H7 (cell line): ENCODE measurements around the gene PLEKHD1. TPM values are rescaled to one million over a fixed set of nuclear protein-coding genes. Genes with fewer than 3 reads are reported as not detected.

Source experiments
- DNase-seq: peaks from one replicate; pipeline ENCODE4 v3.0.0; 2012
- H3K27me3 ChIP-seq: 2 replicates; pipeline ENCODE4 v1.6.0; 2011; ENCODE audit warnings: mild to moderate bottlenecking, low read length; ENCODE audit not compliant: control insufficient read depth, insufficient read depth
- H3K36me3 ChIP-seq: replicated peaks from 2 replicates; pipeline ENCODE4 v1.5.1; 2011; ENCODE audit warnings: low read length; ENCODE audit not compliant: control insufficient read depth, insufficient read depth
- H3K4me3 ChIP-seq: 2 replicates; pipeline ENCODE4 v1.5.1; 2011; ENCODE audit warnings: low read depth, mild to moderate bottlenecking, control low read depth, low read length, moderate library complexity; ENCODE audit not compliant: insufficient read depth
- total RNA-seq: library from RNA; depleted of rRNA; stranded (reverse); fragments of >200 nt; shearing (Covaris generic); gene quantifications from 2 replicates; pipeline ENCODE4 v1.2.3, GENCODE V29; 2014; rRNA removed

Gene PLEKHD1
- 0.10 and 0.37 TPM in 2 replicates for total RNA-seq

DNA sequence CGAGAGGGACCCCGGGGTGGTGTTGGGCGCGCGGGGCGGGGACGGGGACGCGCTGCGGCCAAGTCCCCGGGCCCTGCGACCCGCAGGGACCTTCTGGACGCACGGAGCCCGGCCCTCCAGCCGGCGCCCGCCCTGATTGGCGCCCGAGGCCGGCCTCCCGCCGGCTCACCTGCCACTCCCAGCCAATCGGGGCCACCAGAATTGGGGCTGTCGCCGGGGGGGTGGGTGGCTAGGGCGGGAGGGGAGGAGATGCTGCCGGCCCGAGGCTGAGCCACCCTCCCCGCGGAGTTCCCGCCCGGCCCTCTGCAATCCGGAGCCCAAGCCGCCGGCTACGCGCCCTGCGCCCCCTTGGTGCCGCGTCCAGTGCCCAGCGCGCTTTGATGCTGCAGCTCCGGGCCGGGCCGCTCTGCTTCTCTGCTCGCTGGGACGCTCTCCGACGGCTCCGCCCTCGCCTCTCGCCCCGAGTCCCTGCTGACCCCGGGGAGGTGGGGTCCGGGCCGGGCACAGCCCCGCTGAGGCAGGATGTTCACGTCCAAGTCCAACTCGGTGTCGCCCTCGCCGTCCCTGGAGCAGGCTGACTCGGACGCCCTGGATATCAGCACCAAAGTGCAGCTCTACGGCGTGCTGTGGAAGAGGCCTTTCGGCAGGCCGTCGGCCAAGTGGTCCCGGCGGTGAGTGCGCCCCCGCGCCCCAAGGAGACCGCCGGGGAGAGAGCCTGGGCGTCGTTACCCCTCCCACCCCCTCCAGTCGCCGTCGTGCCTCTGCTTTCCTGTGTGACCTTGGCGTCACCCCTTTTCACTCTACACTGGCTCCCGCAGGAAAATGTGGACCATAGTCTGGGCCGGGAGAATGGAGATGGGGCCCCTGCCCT lies at the start of gene PLEKHD1:
TSS of gene PLEKHD1 (plus strand) at position 285 of the 871 bp plus-strand sequence. CDS start at position 523, 238 bp downstream.
- peak; percentile 99 for DNase-seq
- H3K27me3 ChIP-seq = peaks cover 51% of the 10 kb centered on the region
- no peaks in the 10 kb centered on the region for H3K36me3 ChIP-seq
- peak within 1 kb of the TSS; percentile 60 for H3K4me3 ChIP-seq

DNA sequence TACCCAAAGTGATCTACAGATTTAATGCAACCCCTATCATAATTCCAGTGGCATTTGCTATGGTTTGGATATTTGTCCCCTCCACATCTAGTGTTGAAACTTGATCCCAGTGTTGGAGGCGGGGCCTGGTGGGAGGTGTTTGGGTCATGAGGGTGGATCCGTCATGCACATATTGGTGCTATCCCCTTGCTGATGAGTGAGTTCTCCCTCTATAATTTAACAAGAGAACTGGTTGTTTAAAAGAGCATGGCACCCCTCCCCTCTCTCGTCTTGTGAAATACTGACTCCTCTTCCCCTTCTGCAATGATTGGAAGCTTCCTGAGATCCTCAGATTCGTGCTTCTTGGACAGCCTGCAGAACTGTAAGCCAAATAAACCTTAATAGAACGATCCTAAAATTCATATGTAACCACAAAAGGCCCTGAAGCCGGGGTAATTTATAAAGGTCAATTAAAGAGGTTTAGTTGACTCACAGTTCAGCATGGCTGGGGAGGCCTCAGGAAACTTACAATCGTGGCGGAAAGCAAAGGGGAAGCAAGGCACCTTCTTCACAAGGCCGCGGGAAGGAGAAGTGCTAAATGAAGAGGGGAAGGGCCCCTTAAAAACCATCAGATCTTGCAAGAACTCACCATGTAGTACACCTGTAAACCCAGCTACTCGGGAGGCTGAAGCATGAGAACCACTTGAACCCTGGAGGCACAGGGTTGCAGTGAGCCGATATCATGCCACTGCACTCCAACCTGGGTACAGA lies 44.8 kb upstream of the PLEKHD1 start:
- H3K36me3 ChIP-seq = no peaks in the 10 kb centered on the region
- H3K4me3 ChIP-seq = no peak overlapping the region
- H3K27me3 ChIP-seq = no peaks in the 10 kb centered on the region
- DNase-seq = peak; percentile 32

DNA sequence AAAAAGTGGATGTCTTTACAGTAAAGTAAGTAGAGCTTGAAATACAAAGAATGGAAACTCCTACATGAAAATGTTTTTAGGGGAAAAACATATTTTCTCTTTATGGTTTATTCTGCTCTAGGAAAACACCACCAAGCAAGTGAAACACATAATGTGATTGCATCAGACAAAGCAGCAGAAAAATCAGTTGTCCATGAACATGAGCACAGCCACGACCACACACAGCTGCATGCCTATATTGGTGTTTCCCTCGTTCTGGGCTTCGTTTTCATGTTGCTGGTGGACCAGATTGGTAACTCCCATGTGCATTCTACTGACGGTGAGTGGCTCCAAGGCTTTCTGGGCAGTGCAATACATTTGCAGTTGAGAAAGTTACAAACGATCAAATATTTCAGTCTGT lies 42.6 kb upstream of the PLEKHD1 start:
- DNase-seq = no peak
- Histone ChIP-seq H3K4me3 (no peak overlapping the region), H3K36me3 (no peaks in the 10 kb centered on the region), H3K27me3 (no peaks in the 10 kb centered on the region)

DNA sequence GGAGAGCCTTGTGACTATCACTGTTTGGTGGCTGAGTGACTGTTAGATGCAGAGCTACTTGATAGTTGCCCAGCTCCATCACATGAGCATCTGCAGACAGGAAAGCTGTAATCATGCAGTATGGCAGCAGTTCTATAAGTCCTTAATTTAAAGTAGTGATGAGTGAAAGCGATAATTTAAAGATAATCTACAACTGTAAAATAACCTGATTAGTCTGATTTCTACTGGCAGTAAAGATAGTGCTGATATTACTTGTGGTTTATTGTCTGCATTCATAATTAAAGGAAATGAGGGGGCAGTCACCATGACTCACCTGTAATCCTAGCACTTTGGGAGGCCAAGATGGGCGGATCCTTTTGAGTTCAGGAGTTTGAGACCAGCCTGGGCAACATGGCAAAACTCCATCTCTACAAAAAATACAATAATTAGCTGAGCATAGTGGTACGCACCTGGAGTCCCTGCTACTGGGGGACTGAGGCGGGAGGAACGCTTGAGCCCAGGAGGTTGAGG lies 41.2 kb upstream of the PLEKHD1 start:
- Histone ChIP-seq H3K4me3 (no peak overlapping the region), H3K27me3 (no peaks in the 10 kb centered on the region), H3K36me3 (no peaks in the 10 kb centered on the region)
- no peak for DNase-seq

DNA sequence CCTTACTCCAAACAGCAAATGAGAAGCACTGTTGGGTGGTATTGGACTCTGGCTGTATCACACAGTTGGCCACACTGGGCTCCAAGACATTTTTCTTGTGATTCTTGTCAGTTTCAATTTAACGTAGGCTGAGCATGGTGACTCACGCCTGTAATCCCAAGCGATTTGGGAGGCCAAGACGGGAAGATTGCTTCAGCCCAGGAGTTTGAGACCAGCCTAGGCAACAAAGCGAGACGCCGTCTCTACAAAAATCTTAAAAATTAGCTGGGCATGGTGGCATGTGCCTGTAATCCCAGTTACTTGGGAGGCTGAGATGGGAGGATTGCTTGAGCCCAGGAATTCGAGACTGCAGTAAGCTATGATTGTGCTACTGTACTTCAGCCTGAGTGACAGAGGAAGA lies 35.3 kb upstream of the PLEKHD1 start:
- H3K27me3 ChIP-seq = no peaks in the 10 kb centered on the region
- no peak for DNase-seq
- H3K4me3 ChIP-seq = no peak overlapping the region
- no peaks in the 10 kb centered on the region; the same call in 1 of the 2 replicates for H3K36me3 ChIP-seq

DNA sequence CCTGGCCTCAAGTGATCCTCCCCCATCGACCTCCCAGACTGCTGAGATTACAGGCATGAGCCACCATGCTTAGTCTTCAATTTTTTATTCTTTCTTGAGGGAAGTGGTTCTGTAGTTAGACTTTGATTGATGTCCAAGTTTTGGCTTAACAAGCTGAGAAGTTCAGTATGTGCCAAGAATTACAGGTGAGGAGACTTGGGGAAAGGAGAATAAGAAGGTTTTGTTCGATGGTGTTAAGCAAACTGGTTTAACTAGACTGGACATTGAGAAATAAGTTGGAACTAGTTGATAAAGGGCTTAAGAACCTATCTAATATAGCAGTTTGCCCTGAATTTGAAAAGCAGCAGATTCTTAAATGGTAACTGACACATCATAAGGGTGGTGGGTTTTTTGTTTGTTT lies 32.6 kb upstream of the PLEKHD1 start:
- peaks cover 7% of the 10 kb centered on the region; the same call in 1 of the 2 replicates for H3K36me3 ChIP-seq
- no peak overlapping the region for H3K4me3 ChIP-seq
- H3K27me3 ChIP-seq = no peaks in the 10 kb centered on the region
- DNase-seq = no peak

DNA sequence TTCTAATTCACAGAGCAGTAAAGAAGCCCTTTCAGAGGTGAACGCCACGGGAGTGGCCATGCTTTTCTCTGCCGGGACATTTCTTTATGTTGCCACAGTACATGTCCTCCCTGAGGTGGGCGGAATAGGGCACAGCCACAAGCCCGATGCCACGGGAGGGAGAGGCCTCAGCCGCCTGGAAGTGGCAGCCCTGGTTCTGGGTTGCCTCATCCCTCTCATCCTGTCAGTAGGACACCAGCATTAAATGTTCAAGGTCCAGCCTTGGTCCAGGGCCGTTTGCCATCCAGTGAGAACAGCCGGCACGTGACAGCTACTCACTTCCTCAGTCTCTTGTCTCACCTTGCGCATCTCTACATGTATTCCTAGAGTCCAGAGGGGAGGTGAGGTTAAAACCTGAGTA lies 26.2 kb upstream of the PLEKHD1 start:
- Histone ChIP-seq H3K4me3 (no peak overlapping the region), H3K27me3 (no peaks in the 10 kb centered on the region), H3K36me3 (peaks cover 7% of the 10 kb centered on the region; the same call in 1 of the 2 replicates)
- no peak for DNase-seq

DNA sequence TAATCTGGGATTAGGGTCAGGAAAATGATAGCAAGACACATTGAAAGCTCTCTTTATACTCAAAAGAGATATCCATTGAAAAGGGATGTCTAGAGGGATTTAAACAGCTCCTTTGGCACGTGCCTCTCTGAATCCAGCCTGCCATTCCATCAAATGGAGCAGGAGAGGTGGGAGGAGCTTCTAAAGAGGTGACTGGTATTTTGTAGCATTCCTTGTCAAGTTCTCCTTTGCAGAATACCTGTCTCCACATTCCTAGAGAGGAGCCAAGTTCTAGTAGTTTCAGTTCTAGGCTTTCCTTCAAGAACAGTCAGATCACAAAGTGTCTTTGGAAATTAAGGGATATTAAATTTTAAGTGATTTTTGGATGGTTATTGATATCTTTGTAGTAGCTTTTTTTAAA lies 25.4 kb upstream of the PLEKHD1 start:
- H3K36me3 ChIP-seq = peaks cover 7% of the 10 kb centered on the region; the same call in 1 of the 2 replicates
- no peak overlapping the region for H3K4me3 ChIP-seq
- H3K27me3 ChIP-seq = no peaks in the 10 kb centered on the region
- DNase-seq = peak; percentile 35

DNA sequence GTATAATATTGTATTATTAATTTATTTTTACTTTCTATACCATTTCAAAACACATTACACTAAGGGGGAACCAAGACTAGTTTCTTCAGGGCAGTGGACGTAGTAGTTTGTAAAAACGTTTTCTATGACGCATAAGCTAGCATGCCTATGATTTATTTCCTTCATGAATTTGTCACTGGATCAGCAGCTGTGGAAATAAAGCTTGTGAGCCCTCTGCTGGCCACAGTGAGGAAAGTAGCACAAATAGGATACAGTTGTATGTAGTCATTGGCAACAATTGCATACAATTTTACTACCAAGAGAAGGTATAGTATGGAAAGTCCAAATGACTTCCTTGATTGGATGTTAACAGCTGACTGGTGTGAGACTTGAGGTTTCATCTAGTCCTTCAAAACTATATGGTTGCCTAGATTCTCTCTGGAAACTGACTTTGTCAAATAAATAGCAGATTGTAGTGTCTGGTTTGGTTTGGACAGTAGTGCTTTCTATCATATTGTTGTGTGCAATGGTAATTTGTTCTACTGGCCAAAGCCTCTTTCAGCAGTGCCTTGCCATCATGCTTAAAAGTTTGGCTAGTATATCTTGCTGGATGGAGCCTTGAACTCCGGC lies 24.3 kb upstream of the PLEKHD1 start:
- H3K4me3 ChIP-seq = no peak overlapping the region
- peak; percentile 65 for DNase-seq
- no peaks in the 10 kb centered on the region for H3K27me3 ChIP-seq
- H3K36me3 ChIP-seq = peaks cover 7% of the 10 kb centered on the region; the same call in 1 of the 2 replicates

DNA sequence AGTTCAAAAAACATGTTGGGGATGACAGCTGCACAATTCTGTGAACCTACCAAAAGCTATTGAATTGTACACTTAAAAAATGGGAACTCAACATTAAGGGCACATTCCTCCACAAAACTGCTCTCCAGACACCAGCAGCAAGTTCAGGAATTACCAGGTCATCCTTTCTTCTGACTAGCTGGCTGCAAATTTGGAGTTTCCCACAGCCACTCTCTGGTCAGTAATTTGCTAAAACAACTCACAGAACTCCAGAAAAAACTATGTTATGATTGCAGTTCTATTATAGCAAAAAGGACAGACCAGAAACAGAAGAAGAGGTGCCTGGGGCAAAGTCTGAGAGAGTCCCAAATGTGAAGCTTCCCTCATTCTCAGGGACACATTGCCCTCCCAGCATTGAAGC lies 20.1 kb upstream of the PLEKHD1 start:
- no peak overlapping the region for H3K4me3 ChIP-seq
- no peak for DNase-seq
- H3K36me3 ChIP-seq = no peaks in the 10 kb centered on the region
- no peaks in the 10 kb centered on the region for H3K27me3 ChIP-seq

DNA sequence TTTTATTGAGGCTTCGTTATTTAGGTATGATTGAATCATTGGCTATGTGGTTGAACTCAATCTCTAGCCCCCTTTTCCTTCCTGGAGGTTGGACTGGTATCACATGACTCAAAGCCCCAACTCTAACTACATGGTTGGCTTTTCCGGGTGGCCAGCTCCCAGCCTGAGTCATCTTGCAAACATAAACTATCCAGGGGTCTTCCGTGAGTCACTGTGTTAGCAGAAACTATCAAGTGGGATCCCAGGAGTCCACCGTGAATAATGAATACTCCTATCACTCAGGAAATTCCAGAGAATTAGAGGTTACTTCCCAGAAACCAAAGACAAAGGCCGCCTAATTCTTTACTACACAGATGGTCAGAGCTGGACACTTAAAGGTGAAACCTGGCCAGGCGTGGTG lies 19.7 kb upstream of the PLEKHD1 start:
- H3K36me3 ChIP-seq = no peaks in the 10 kb centered on the region
- H3K4me3 ChIP-seq = no peak overlapping the region
- no peak for DNase-seq
- no peaks in the 10 kb centered on the region for H3K27me3 ChIP-seq

DNA sequence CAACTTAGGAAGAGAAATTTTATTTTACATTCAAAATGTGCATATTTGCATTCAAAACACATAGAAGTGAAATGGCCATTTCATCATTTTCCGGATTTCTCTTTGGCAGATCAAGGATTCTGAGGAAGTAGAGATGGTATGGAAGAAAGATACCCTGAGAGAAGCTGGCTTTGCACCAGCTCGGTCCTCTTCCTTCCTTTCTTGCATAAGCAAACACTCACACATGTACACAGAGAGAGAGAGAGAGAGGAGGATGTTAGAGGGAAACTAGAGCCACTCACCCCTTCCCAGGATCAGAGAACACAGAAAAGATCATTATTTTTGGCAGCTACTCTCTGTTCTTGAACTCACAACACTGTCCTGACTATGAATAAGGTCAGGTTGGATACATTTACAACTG lies 15.6 kb upstream of the PLEKHD1 start:
- H3K36me3 ChIP-seq = no peaks in the 10 kb centered on the region
- DNase-seq = no peak

DNA sequence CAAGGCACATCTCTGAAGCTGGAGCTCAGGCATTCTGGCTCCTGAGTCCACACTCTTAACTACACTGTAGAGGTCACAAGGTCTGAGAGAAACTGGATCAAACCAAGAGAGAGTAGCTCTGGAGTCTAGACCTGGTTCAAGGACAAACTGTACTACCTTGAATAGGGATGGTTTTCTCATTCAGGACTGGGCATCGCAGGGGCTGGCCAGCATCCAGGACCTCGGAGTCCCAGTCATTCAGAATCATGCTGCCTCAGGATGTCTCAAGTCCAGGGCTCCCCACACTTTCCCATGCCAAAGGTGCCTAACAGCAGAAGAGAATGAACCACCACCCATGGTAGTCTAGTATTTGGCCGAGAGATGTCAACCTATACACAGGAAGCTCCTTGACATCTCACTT lies 13.1 kb upstream of the PLEKHD1 start:
- Histone ChIP-seq H3K27me3 (no peaks in the 10 kb centered on the region), H3K4me3 (no peak overlapping the region), H3K36me3 (no peaks in the 10 kb centered on the region)
- DNase-seq = no peak

More for the DNA sequence above, 15.6 kb upstream of the PLEKHD1 start:
- Histone ChIP-seq H3K27me3 (no peaks in the 10 kb centered on the region), H3K4me3 (no peak overlapping the region)

DNA sequence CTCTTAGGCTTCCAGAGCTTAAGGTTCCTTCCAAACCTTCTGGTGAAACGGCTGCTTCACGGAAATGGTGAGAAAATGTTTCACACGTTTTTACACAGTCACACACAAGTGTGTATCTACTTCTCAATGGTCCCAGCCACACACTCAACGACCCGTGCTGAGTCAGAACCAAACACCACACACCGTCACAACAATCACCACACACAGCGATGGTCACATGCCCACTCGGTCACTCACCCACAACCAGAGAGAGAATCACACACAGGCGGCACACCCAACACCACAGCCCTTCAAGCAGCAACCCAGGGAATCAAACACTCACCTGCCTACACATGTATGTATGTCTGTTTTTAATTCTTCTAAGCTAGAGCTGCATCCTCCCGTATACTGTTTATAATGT lies 12.6 kb upstream of the PLEKHD1 start:
- DNase-seq = no peak
- Histone ChIP-seq H3K36me3 (no peaks in the 10 kb centered on the region), H3K4me3 (no peak overlapping the region), H3K27me3 (no peaks in the 10 kb centered on the region)
